ENCODE results near the gene CD300LF.

The CD300LF gene

GRCh38 chr17:74729866-74730265 lies 17.1 kb upstream of the CD300LF start:
- DNase-seq, result no peak

GRCh38 chr17:74729368-74729767 lies 16.6 kb upstream of the CD300LF start:
- DNase-seq, result no peak

- no peak for DNase-seq
Observed at GRCh38 chr17:74728702-74729075, 16.0 kb upstream of the CD300LF start.

- no peak for DNase-seq
Observed at GRCh38 chr17:74728033-74728701, 15.4 kb upstream of the CD300LF start.

DNA sequence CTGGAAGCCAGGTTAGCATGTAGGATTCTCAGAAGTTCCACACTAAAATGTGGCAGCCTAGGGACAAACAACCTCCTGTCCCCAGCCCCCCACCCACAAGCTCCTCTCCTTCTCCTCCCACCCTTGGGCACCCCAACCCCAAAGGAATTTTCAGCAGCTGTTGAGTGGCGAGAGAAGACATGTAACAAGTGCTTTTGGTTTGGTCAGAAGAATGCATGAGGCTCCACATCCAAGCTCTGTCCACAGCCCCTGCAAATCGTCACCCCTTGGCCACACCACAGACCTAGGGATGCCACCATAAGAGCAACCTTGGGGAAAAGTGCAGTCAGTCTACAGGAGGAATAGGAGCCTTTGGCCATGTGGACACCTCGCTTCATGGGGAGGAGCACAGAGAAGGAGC lies 12.4 kb upstream of the CD300LF start:
- no peak for DNase-seq

GRCh38 chr17:74723891-74724290 lies 11.2 kb upstream of the CD300LF start:
- DNase-seq, result no peak

GRCh38 chr17:74722782-74723181 lies 10.1 kb upstream of the CD300LF start:
- DNase-seq, result no peak

DNA sequence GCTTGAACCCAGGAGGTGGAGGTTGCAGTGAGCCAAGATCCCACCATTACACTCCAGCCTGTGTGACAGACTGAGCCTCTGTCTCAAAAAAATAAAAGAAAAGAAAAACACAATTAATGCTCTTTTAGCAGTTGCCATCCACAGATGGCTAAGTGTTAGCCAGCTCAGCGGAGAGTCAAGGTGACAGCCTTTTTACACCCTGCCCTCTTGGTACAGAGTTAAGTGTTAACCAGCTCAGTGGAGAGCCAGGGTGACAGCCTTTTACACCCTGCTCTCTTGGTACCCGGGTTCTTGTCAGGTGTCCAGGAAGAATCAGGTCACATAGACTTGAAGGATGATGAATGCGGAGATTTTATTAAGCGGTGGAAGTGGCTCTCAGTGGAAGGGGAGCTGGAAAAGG lies 7.8 kb upstream of the CD300LF start:
- no peak for DNase-seq

- DNase-seq, result no peak
Observed at GRCh38 chr17:74715144-74715543, 2.4 kb upstream of the CD300LF start.

- DNase-seq, result peak; percentile 55 to 68 (median 60)
Observed at GRCh38 chr17:74713171-74713755, 540 bp upstream of the CD300LF start.

DNA sequence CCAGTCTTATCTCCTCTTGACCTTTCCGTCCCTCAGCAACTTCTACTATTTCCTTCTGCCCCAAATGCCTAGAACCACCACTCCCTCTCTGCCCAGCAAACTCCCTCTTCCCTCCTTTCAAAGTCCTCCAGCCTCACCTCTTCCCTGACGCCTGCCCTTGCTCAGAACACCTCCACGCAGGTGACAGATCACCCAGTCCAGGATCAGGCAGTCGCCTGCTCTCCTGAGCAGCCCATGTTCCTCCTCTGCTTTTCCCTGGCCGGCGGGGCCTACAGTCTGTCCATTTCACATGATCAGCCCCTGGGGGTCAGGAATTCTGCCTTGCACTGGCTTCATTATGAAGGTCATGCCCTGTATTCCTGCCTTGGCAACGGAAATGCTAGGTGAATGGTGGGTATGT lies 422 bp downstream of the CD300LF start:
- no peak for DNase-seq

- no peak for DNase-seq
Observed at GRCh38 chr17:74711058-74711824, 1.5 kb downstream of the CD300LF start.

- DNase-seq, result no peak
Observed at GRCh38 chr17:74704544-74704943, 8.2 kb downstream of the CD300LF start.

DNA sequence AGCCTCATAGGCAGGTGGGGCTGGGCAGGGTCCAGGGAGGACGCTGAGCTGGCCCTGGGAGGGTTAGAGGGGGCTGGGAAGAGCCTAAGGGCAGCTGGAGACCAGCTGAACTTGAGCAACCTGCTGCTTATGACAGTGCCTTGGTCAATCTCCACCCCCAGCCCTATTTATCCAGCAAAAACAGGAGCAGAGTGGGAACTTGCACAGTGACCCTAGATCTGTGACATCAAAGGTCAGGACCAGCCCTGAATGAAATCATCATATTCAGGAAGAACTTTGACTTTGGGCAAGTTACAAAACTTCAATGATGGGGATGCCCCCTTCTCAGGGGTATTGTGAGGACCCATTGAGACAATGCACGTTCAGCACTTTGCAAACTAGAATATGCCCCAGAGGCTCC lies 9.4 kb downstream of the CD300LF start:
- peak; percentile 42 to 61 (median 44) for DNase-seq

DNA sequence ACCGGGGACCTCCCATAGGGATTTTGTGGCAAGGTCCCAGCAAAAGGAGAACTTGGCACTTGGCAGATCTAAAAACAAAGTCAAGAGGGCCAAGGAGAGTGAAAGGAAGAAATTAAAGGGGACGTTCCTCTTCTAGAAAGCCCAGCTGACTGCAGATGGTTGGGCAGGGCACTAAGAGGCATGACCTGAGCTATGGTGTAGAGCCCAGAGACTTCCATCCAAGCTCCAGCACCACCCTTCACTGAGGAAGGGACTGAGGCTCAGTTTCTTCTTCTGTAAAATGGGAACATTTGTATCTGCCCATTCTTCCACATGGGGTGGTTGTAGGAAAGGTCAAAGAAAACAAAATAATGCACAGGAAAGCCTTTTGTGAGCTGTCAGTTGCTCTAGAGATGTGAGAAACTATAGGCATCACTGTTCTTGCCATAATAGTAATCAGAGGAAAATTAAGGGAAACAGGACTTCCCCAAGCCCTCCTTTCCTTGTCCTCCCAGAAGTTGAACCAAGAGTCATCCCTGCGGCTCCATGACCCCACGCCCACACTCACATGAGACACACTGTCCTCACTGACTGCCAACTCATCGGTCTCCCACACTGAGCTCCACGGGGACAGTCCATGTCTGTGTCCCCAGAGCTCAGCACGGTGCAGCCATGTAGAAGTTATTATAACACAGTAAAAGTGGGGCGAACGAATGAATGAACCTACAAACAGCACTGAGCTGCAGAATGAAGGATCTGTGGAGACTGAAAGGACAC lies 10.4 kb downstream of the CD300LF start:
- peak; percentile 94 to 95 (median 95) for DNase-seq

DNA sequence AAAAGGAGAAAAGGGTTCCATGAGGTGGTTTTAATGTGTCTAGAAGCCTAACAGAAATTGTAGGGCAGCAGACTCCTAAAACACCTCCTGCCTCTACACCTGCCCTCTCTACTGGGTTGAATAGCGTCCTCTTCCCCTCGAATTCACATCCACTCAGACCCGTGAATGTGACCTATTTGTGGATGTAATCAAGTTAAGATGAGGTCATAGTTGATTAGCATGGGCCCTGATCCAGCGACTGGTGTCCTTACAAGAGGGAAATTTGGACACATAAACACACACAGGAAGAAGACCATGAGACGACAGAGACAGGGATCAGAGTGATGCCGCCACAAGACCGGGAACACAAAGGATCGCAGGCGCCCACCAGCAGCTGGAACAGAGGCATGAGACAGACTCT lies 13.5 kb downstream of the CD300LF start:
- no peak for DNase-seq

DNA sequence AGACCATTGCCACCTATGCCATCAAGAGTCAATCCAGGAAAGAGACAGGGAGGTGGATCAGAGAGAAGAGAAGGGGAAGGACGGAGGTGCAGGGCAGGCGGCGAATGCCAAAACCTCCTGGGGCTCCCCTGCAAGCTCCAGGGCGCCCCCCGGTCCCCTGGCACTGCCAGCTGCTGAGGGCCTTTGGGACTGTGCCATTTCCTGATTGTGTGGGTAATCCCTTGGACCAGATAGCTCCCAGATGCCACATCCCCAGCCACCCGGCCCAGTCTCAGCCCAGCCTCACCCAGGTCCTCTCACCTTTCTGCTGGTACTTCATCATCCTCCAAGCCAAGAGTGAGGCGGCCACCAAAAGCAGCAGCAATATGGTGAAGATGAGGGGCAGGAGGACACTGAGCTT lies 14.7 kb downstream of the CD300LF start:
- no peak for DNase-seq

DNA sequence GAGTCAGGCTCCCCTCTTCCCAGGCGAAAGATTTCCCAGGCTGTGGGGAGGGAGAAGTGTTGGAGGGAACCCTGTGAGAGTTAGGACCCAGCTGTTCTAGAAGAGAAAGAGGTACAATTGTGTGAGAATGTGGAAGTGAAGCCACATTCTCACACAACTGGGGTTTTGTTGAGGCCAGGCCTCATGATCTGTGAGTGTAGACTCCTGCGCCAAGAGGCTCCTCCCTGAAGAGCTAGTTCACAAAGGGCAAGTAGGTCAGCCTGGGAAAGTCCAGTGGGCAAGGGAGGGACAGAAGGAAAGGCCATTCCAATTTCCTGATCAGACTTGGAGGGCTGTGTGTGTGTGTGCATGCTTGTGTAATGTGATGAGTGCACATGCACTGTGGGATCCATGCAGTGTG lies 15.2 kb downstream of the CD300LF start:
- DNase-seq, result peak; percentile 84 to 85 (median 85)

DNA sequence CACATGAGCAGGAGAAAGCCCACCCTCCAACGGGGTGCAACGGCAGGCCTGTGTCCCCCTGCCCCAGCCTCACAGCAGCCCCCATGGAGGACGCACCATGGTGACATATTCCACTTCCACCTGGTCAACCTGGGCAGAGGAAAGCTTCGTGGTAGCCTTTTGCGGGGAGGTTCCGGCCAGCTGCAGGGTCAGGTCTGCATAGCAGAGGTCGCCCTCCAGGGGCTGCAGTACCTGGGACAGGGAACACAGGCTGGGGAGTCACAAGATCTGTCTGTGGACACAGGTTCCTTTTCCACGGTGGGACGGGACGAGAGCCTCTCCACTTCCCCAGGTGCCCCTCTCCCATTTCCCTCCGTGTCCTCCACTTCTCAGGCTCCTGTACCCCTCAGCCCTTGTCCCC lies 17.1 kb downstream of the CD300LF start:
- no peak for DNase-seq

GRCh38 chr17:74694081-74694480 lies 18.6 kb downstream of the CD300LF start:
- no peak for DNase-seq

DNA sequence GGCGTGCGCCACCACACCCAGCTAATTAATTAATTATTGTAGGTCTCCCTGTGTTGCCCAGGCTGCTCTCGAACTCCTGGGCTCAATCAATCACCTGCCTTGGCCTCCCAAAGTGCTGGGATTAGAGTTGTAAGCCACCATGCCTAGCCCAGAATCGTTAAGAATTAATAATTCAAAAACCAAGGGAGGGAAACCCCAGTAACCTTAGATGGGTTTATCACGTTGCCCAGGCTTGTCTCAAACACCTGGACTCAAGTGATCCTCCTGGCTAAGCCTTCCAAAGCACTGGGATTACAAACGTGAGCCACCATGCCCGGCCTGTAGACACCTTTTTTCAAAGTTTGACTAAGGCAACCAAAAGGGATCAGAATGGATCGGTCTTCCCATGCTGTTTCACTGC lies 21.6 kb downstream of the CD300LF start:
- DNase-seq, result no peak

GRCh38 chr17:74690409-74690825 lies 22.3 kb downstream of the CD300LF start:
- DNase-seq, result peak; percentile 86 to 89 (median 88)

DNA sequence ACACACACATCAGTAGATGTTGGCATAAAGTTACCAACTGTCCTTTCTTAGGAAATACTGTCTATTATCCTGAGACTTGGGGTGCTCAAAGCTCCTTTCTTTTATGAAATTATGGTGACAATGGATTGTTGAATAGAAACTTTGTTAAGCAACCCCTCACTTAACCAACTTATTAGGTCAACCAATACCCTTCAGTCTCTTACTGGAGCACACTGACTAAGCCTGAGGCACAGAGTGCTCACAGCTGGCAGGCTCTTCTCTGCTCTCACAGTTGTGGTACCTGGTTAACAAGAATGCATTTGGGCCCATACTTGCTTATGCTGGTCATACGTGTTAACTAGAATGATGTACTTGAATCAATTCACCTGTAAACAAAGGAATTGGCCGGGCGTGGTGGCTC lies 24.8 kb downstream of the CD300LF start:
- DNase-seq, result peak in 1 of 3 donors; percentile 24

Data from suppressor macrophage treated with lipopolysaccharide for 1 hour (primary cell).